ENCODE results near the gene DGKG.

DGKG gene

GRCh38 chr3:186270701-186271100 is 91.3 kb downstream of the DGKG start:
- H3K9me3 ChIP-seq (ENCODE audit: low read depth, low read length) = no peaks in the 10 kb centered on the region
- TF ChIP-seq EZH2 (IDR thresholded peaks at IDR 0.05) = no peak
- no peak for TF ChIP-seq POLR2AphosphoS5 (IDR thresholded peaks at IDR 0.05; ENCODE audit: borderline replicate concordance, low read depth, low read length)
- no peak for TF ChIP-seq FOXP2 (optimal IDR thresholded peaks at IDR 0.05; ENCODE audit: control extremely low read depth, extremely low read length, insufficient read depth)
- H3K36me3 ChIP-seq (ENCODE audit: insufficient read depth, low read length) = no peaks in the 10 kb centered on the region
- H3K4me3 ChIP-seq = no peak overlapping the region
- no peak overlapping the region for H3K27ac ChIP-seq
- DNase-seq (ENCODE audit: low read depth, low spot score) = no peak
- no peak overlapping the region for H3K9ac ChIP-seq (ENCODE audit: insufficient read length)

GRCh38 chr3:186268616-186269448 is 93.2 kb downstream of the DGKG start:
- TF ChIP-seq EZH2 (IDR thresholded peaks at IDR 0.05) (no peak), POLR2AphosphoS5 (IDR thresholded peaks at IDR 0.05; ENCODE audit: borderline replicate concordance, low read depth, low read length) (no peak), FOXP2 (optimal IDR thresholded peaks at IDR 0.05; ENCODE audit: control extremely low read depth, extremely low read length, insufficient read depth) (no peak)
- Histone ChIP-seq H3K9me3 (ENCODE audit: low read depth, low read length) (no peaks in the 10 kb centered on the region), H3K36me3 (ENCODE audit: insufficient read depth, low read length) (no peaks in the 10 kb centered on the region), H3K9ac (ENCODE audit: insufficient read length) (no peak overlapping the region), H3K27ac (no peak overlapping the region), H3K4me3 (no peak overlapping the region)
- no peak for DNase-seq (ENCODE audit: low read depth, low spot score)

- DNase-seq (ENCODE audit: low read depth, low spot score) = no peak
- TF ChIP-seq EZH2 (IDR thresholded peaks at IDR 0.05) (no peak), POLR2AphosphoS5 (IDR thresholded peaks at IDR 0.05; ENCODE audit: borderline replicate concordance, low read depth, low read length) (no peak), FOXP2 (optimal IDR thresholded peaks at IDR 0.05; ENCODE audit: control extremely low read depth, extremely low read length, insufficient read depth) (no peak)
- Histone ChIP-seq H3K36me3 (ENCODE audit: insufficient read depth, low read length) (no peaks in the 10 kb centered on the region), H3K27ac (no peak overlapping the region), H3K4me3 (no peak overlapping the region), H3K9me3 (ENCODE audit: low read depth, low read length) (no peaks in the 10 kb centered on the region), H3K9ac (ENCODE audit: insufficient read length) (no peak overlapping the region)
Observed at GRCh38 chr3:186267758-186268157, 94.3 kb downstream of the DGKG start.

GRCh38 chr3:186264608-186265400 is 97.2 kb downstream of the DGKG start:
- H3K4me3 ChIP-seq = no peak overlapping the region
- no peak overlapping the region for H3K27ac ChIP-seq
- no peaks in the 10 kb centered on the region for H3K36me3 ChIP-seq (ENCODE audit: insufficient read depth, low read length)
- no peaks in the 10 kb centered on the region for H3K9me3 ChIP-seq (ENCODE audit: low read depth, low read length)
- no peak for DNase-seq (ENCODE audit: low read depth, low spot score)
- TF ChIP-seq EZH2 (IDR thresholded peaks at IDR 0.05) = no peak
- no peak for TF ChIP-seq POLR2AphosphoS5 (IDR thresholded peaks at IDR 0.05; ENCODE audit: borderline replicate concordance, low read depth, low read length)
- no peak for TF ChIP-seq FOXP2 (optimal IDR thresholded peaks at IDR 0.05; ENCODE audit: control extremely low read depth, extremely low read length, insufficient read depth)
- H3K9ac ChIP-seq (ENCODE audit: insufficient read length) = no peak overlapping the region

GRCh38 chr3:186261638-186262037 is 100.4 kb downstream of the DGKG start:
- no peak for DNase-seq (ENCODE audit: low read depth, low spot score)

GRCh38 chr3:186260726-186261125 is 101.3 kb downstream of the DGKG start:
- no peak overlapping the region for H3K27ac ChIP-seq
- H3K9me3 ChIP-seq (ENCODE audit: low read depth, low read length) = no peaks in the 10 kb centered on the region
- H3K9ac ChIP-seq (ENCODE audit: insufficient read length) = no peak overlapping the region
- H3K36me3 ChIP-seq (ENCODE audit: insufficient read depth, low read length) = no peaks in the 10 kb centered on the region
- H3K4me3 ChIP-seq = no peak overlapping the region
- no peak for TF ChIP-seq FOXP2 (optimal IDR thresholded peaks at IDR 0.05; ENCODE audit: control extremely low read depth, extremely low read length, insufficient read depth)
- TF ChIP-seq POLR2AphosphoS5 (IDR thresholded peaks at IDR 0.05; ENCODE audit: borderline replicate concordance, low read depth, low read length) = no peak
- no peak for TF ChIP-seq EZH2 (IDR thresholded peaks at IDR 0.05)
- DNase-seq (ENCODE audit: low read depth, low spot score) = no peak

More at GRCh38 chr3:186261638-186262037, 100.4 kb downstream of the DGKG start:
- no peaks in the 10 kb centered on the region for H3K9me3 ChIP-seq (ENCODE audit: low read depth, low read length)
- no peak overlapping the region for H3K27ac ChIP-seq
- no peaks in the 10 kb centered on the region for H3K36me3 ChIP-seq (ENCODE audit: insufficient read depth, low read length)
- no peak overlapping the region for H3K9ac ChIP-seq (ENCODE audit: insufficient read length)
- no peak for TF ChIP-seq EZH2 (IDR thresholded peaks at IDR 0.05)
- H3K4me3 ChIP-seq = no peak overlapping the region

GRCh38 chr3:186259612-186260383 is 102.2 kb downstream of the DGKG start:
- no peaks in the 10 kb centered on the region for H3K9me3 ChIP-seq (ENCODE audit: low read depth, low read length)
- TF ChIP-seq POLR2AphosphoS5 (IDR thresholded peaks at IDR 0.05; ENCODE audit: borderline replicate concordance, low read depth, low read length) (no peak), EZH2 (IDR thresholded peaks at IDR 0.05) (no peak), FOXP2 (optimal IDR thresholded peaks at IDR 0.05; ENCODE audit: control extremely low read depth, extremely low read length, insufficient read depth) (no peak)
- no peak overlapping the region for H3K4me3 ChIP-seq
- H3K36me3 ChIP-seq (ENCODE audit: insufficient read depth, low read length) = no peaks in the 10 kb centered on the region
- no peak overlapping the region for H3K9ac ChIP-seq (ENCODE audit: insufficient read length)
- H3K27ac ChIP-seq = no peak overlapping the region
- DNase-seq (ENCODE audit: low read depth, low spot score) = no peak

GRCh38 chr3:186258968-186259367 is 103.1 kb downstream of the DGKG start:
- H3K36me3 ChIP-seq (ENCODE audit: insufficient read depth, low read length) = no peaks in the 10 kb centered on the region
- H3K27ac ChIP-seq = no peak overlapping the region
- H3K9ac ChIP-seq (ENCODE audit: insufficient read length) = no peak overlapping the region
- H3K9me3 ChIP-seq (ENCODE audit: low read depth, low read length) = no peaks in the 10 kb centered on the region
- no peak for DNase-seq (ENCODE audit: low read depth, low spot score)
- TF ChIP-seq EZH2 (IDR thresholded peaks at IDR 0.05) = no peak
- TF ChIP-seq POLR2AphosphoS5 (IDR thresholded peaks at IDR 0.05; ENCODE audit: borderline replicate concordance, low read depth, low read length) = no peak
- TF ChIP-seq FOXP2 (optimal IDR thresholded peaks at IDR 0.05; ENCODE audit: control extremely low read depth, extremely low read length, insufficient read depth) = no peak
- H3K4me3 ChIP-seq = no peak overlapping the region

Data from SK-N-MC (cell line).